Neural cell (in vitro differentiated cells): ENCODE data around the gene TK2. TPM values are rescaled to one million over a fixed set of nuclear protein-coding genes. Genes with fewer than 3 reads are reported as not detected.

ENCODE experiments used
- H2AFZ ChIP-seq: fragments of 200-600, 300-800 bp; sonication (generic), shearing (Covaris generic); 2 replicates; pipeline ENCODE4 v1.6.0; 2014; ENCODE audit warnings: low read depth, mild to moderate bottlenecking, antibody characterized with exemption, low read length, moderate library complexity
- H3F3A ChIP-seq: fragments of 200-600 bp; shearing (Covaris generic); 2 replicates; pipeline ENCODE4 v1.6.1; 2016; ENCODE audit warnings: mild to moderate bottlenecking, moderate library complexity, mixed read lengths, antibody characterized with exemption, low read length; ENCODE audit not compliant: insufficient read depth, poor library complexity, severe bottlenecking
- H3K27ac ChIP-seq: fragments of 200-600, 300-800 bp; sonication (generic), shearing (Covaris generic); 2 replicates; pipeline ENCODE4 v1.5.1; 2014; ENCODE audit warnings: mild to moderate bottlenecking, low read length, moderate library complexity
- H3K27me3 ChIP-seq: fragments of 300-800, 200-600 bp; sonication (generic), shearing (Covaris generic); 2 replicates; pipeline ENCODE4 v1.6.0; 2014; ENCODE audit warnings: mild to moderate bottlenecking, low read depth, low read length, moderate library complexity; ENCODE audit not compliant: insufficient read depth
- H3K36me3 ChIP-seq: fragments of 300-800, 200-600 bp; sonication (generic), shearing (Covaris generic); 2 replicates; pipeline ENCODE4 v1.5.1; 2014; ENCODE audit warnings: mild to moderate bottlenecking, antibody characterized with exemption, low read length, moderate library complexity; ENCODE audit not compliant: insufficient read depth
- H3K4me2 ChIP-seq: fragments of 300-800, 200-600 bp; sonication (generic), shearing (Covaris generic); 2 replicates; pipeline ENCODE4 v1.6.0; 2014; ENCODE audit warnings: mild to moderate bottlenecking, low read length
- H3K4me3 ChIP-seq: fragments of 300-800, 200-600 bp; sonication (generic), shearing (Covaris generic); 2 replicates; pipeline ENCODE4 v1.5.1; 2014; ENCODE audit warnings: mild to moderate bottlenecking, low read length, moderate library complexity
- H3K79me2 ChIP-seq: fragments of 200-600 bp; shearing (Covaris generic); replicated peaks from 2 replicates; pipeline ENCODE4 v1.6.0; 2014; ENCODE audit warnings: mild to moderate bottlenecking, low read length, moderate library complexity; ENCODE audit not compliant: insufficient read depth
- H3K9ac ChIP-seq: fragments of 300-800, 200-600 bp; sonication (generic), shearing (Covaris generic); 2 replicates; pipeline ENCODE4 v1.6.1; 2016; ENCODE audit warnings: mild to moderate bottlenecking, low read length, mixed read lengths
- H3K9me2 ChIP-seq: fragments of 200-600 bp; shearing (Covaris generic); 2 replicates; pipeline ENCODE4 v1.6.1; 2016; ENCODE audit warnings: mild to moderate bottlenecking, low read length, mixed read lengths; ENCODE audit not compliant: insufficient read depth
- H3K9me3 ChIP-seq: fragments of 200-600, 300-800 bp; sonication (generic), shearing (Covaris generic); 2 replicates; pipeline ENCODE4 v1.6.1; 2016; ENCODE audit warnings: mild to moderate bottlenecking, mixed run types, low read length, moderate library complexity, mixed read lengths
- H4K20me1 ChIP-seq: fragments of 200-600 bp; shearing (Covaris generic); 2 replicates; pipeline ENCODE4 v1.6.1; 2016; ENCODE audit warnings: mild to moderate bottlenecking, mixed run types; ENCODE audit not compliant: insufficient read depth
- CTCF ChIP-seq: fragments of 450-650 bp; IDR thresholded peaks from 2 replicates; pipeline ENCODE4 v1.5.1; 2014; ENCODE audit warnings: antibody characterized with exemption, mild to moderate bottlenecking, moderate library complexity; ENCODE audit not compliant: poor library complexity, severe bottlenecking
- EP300 ChIP-seq: fragments of 450-650 bp; conservative IDR thresholded peaks from 2 replicates; pipeline ENCODE4 v1.6.1; 2014; ENCODE audit warnings: antibody characterized with exemption, mild to moderate bottlenecking, moderate library complexity; ENCODE audit not compliant: poor library complexity, severe bottlenecking
- EZH2 ChIP-seq: fragments of 200-600, 300-800 bp; shearing (Covaris generic), sonication (generic); IDR thresholded peaks from 2 replicates; pipeline ENCODE4 v1.6.1; 2014; ENCODE audit warnings: antibody characterized with exemption, low read length, borderline replicate concordance, mild to moderate bottlenecking; ENCODE audit not compliant: insufficient read depth, poor library complexity, severe bottlenecking
- MXI1 ChIP-seq: fragments of 450-650 bp; conservative IDR thresholded peaks from 2 replicates; pipeline ENCODE4 v1.6.1; 2014; ENCODE audit warnings: antibody characterized with exemption, mild to moderate bottlenecking; ENCODE audit not compliant: poor library complexity, severe bottlenecking
- POLR2AphosphoS5 ChIP-seq: IDR thresholded peaks from 2 replicates; pipeline ENCODE4 v1.6.1; 2012
- RAD21 ChIP-seq: fragments of 450-650 bp; conservative IDR thresholded peaks from 2 replicates; pipeline ENCODE4 v1.6.1; 2014; ENCODE audit warnings: antibody characterized with exemption, mild to moderate bottlenecking, moderate library complexity
- SMC3 ChIP-seq: fragments of 450-650 bp; conservative IDR thresholded peaks from 2 replicates; pipeline ENCODE4 v1.6.1; 2014; ENCODE audit warnings: antibody characterized with exemption, mild to moderate bottlenecking, moderate library complexity; ENCODE audit not compliant: poor library complexity
- TAF1 ChIP-seq: IDR thresholded peaks from 2 replicates; pipeline ENCODE4 v1.6.1; 2012; ENCODE audit warnings: low read depth
- polyA plus RNA-seq: library from polyadenylated mRNA; depleted of rRNA; stranded (reverse); fragments of >200 nt; gene quantifications from 2 replicates; pipeline ENCODE4 v1.2.3, GENCODE V29; 2014
- TF ChIP-seq, protein P1 (sequence below): IDR thresholded peaks from 2 replicates; pipeline ENCODE4 v1.6.1; 2012; ENCODE audit warnings: borderline replicate concordance

TK2 gene
- polyA plus RNA-seq, 1 donor from 2014 or later: 15.9 TPM

DNA sequence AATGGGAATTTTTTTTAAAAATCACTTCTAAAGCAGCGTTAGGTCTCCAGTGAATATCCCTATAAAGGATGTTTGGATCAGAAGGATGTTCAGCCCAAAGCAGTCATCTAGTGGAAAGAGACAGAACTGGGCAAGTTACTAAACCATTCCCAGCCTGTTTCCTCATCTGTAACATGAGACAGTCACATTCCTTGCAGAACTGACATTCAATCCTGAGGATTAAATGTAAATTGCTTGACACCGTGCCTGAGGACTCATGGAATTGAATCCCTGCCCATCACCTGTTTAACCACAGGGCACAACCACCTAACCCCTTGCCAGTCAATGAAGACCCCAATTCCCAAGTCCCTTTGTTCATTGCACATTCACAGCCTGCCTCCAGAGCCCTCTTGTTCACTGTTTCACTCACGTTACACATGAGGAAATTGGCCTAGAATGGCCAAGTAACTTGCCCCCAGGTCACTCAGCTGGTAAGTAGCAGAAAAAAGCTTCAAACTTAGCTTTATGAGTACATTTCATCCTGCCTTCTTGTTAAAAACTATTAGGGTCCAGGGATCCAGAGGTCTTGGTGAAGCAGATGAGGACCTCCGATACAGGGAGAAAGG is 30.8 kb upstream of the TK2 start:
- Histone ChIP-seq H3K9ac (no peak overlapping the region), H3K4me2 (no peak overlapping the region), H2AFZ (no peak overlapping the region), H3K79me2 (no peaks in the 10 kb centered on the region), H3K9me3 (no peaks in the 10 kb centered on the region), H3K9me2 (no peaks in the 10 kb centered on the region), H3F3A (no peaks in the 10 kb centered on the region), H3K27ac (no peak overlapping the region), H4K20me1 (no peaks in the 10 kb centered on the region), H3K4me3 (no peak overlapping the region), H3K27me3 (peaks cover 21% of the 10 kb centered on the region), H3K36me3 (no peaks in the 10 kb centered on the region)
- no peak for TF ChIP-seq POLR2AphosphoS5
- no peak for TF ChIP-seq TAF1
- no peak for TF ChIP-seq MXI1
- TF ChIP-seq, protein P1, sequence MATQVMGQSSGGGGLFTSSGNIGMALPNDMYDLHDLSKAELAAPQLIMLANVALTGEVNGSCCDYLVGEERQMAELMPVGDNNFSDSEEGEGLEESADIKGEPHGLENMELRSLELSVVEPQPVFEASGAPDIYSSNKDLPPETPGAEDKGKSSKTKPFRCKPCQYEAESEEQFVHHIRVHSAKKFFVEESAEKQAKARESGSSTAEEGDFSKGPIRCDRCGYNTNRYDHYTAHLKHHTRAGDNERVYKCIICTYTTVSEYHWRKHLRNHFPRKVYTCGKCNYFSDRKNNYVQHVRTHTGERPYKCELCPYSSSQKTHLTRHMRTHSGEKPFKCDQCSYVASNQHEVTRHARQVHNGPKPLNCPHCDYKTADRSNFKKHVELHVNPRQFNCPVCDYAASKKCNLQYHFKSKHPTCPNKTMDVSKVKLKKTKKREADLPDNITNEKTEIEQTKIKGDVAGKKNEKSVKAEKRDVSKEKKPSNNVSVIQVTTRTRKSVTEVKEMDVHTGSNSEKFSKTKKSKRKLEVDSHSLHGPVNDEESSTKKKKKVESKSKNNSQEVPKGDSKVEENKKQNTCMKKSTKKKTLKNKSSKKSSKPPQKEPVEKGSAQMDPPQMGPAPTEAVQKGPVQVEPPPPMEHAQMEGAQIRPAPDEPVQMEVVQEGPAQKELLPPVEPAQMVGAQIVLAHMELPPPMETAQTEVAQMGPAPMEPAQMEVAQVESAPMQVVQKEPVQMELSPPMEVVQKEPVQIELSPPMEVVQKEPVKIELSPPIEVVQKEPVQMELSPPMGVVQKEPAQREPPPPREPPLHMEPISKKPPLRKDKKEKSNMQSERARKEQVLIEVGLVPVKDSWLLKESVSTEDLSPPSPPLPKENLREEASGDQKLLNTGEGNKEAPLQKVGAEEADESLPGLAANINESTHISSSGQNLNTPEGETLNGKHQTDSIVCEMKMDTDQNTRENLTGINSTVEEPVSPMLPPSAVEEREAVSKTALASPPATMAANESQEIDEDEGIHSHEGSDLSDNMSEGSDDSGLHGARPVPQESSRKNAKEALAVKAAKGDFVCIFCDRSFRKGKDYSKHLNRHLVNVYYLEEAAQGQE: no peak

GRCh38 chr16:66578651-66579531 is 29.0 kb upstream of the TK2 start, which contains the start of gene CMTM2:
Gene CMTM2 (plus strand): TSS chr16:66579463. CDS start chr16:66579608, 145 bp downstream.
- Histone ChIP-seq H3K4me2 (no peak within 1 kb of the TSS), H3K4me3 (no peak within 1 kb of the TSS), H4K20me1 (no peaks in the 10 kb centered on the region), H3K79me2 (no peaks in the 10 kb centered on the region), H3K9me2 (no peaks in the 10 kb centered on the region), H3K27ac (no peak within 1 kb of the TSS), H2AFZ (no peak within 1 kb of the TSS), H3K9me3 (no peaks in the 10 kb centered on the region), H3K36me3 (no peaks in the 10 kb centered on the region), H3K9ac (no peak within 1 kb of the TSS), H3F3A (no peaks in the 10 kb centered on the region), H3K27me3 (peaks cover 21% of the 10 kb centered on the region)
- no peak for TF ChIP-seq TAF1
- TF ChIP-seq EZH2: no peak
- TF ChIP-seq POLR2AphosphoS5: no peak
- TF ChIP-seq, protein P1: no peak
- TF ChIP-seq CTCF: no peak
- no peak for TF ChIP-seq EP300
- TF ChIP-seq MXI1: no peak
- no peak for TF ChIP-seq SMC3
- TF ChIP-seq RAD21: no peak
